HEK293T (cell line): ENCODE data around the gene PAQR8.

Experiments
- ARNT ChIP-seq: fragments of 450-650 bp; IDR thresholded peaks from 2 replicates; pipeline ENCODE4 v1.6.1; 2017; ENCODE audit warnings: mild to moderate bottlenecking
- BHLHE40 ChIP-seq: fragments of 450-650 bp; IDR thresholded peaks from 2 replicates; pipeline ENCODE4 v1.6.1; 2016; ENCODE audit warnings: mild to moderate bottlenecking, moderate library complexity, borderline replicate concordance
- CTBP1 ChIP-seq: fragments of 450-650 bp; IDR thresholded peaks from 2 replicates; pipeline ENCODE4 v1.6.1; 2016; ENCODE audit warnings: borderline replicate concordance
- ELF4 ChIP-seq: fragments of 450-650 bp; IDR thresholded peaks from 2 replicates; pipeline ENCODE4 v1.6.1; 2017; ENCODE audit warnings: antibody characterized with exemption
- FOXA1 ChIP-seq: fragments of 450-650 bp; IDR thresholded peaks from 2 replicates; pipeline ENCODE4 v1.6.1; 2016; ENCODE audit warnings: mild to moderate bottlenecking
- FOXK2 ChIP-seq: fragments of 450-650 bp; IDR thresholded peaks from 2 replicates; pipeline ENCODE4 v1.6.1; 2016; ENCODE audit warnings: mild to moderate bottlenecking
- NFRKB ChIP-seq: fragments of 450-650 bp; IDR thresholded peaks from 2 replicates; pipeline ENCODE4 v1.6.1; 2016; ENCODE audit warnings: mild to moderate bottlenecking, moderate library complexity
- SP1 ChIP-seq: fragments of 450-650 bp; IDR thresholded peaks from 2 replicates; pipeline ENCODE4 v1.6.1; 2017
- SUZ12 ChIP-seq: fragments of 450-650 bp; IDR thresholded peaks from 2 replicates; pipeline ENCODE4 v1.6.1; 2016; ENCODE audit warnings: mild to moderate bottlenecking
- TARDBP ChIP-seq: fragments of 450-650 bp; IDR thresholded peaks from 2 replicates; pipeline ENCODE4 v1.6.1; 2016
- ZNF384 ChIP-seq: fragments of 450-650 bp; IDR thresholded peaks from 2 replicates; pipeline ENCODE4 v1.6.1; 2016

DNA sequence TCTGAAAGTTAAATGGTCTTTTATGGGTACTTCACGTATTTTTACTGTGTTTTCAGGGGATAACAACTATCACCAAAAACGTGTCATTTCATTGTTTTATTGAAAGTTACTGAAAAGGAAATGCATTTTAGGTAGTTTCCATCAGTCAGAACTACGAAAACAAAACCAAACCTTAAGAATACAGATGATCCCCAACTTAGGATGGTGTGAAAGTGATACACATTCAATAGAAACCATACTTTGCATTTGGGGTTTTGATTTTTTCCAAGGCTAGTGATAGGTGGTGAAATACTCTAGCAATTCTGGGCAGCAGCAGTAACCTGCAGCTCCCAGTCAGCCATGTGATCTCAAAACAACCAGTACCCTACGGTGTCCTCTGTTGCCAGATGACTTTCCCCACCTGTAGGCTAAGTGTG is 32.3 kb downstream of the PAQR8 start:
- TF ChIP-seq ELF4 (no peak), SP1 (no peak), TARDBP (no peak), CTBP1 (no peak), FOXA1 (no peak), BHLHE40 (no peak), ZNF384 (no peak), SUZ12 (no peak), ARNT (no peak), NFRKB (no peak), FOXK2 (no peak)
